Prostate gland (tissue), 2 donors: ENCODE results near the gene SLC17A9. TPM values are rescaled to one million over a fixed set of nuclear protein-coding genes. Genes with fewer than 3 reads are reported as not detected.

Experiments used
- DNase-seq: peaks from one replicate; pipeline ENCODE4 v3.0.0-alpha.2; 2019; ENCODE audit warnings: low spot score
- H3K27ac ChIP-seq, 2 donors: fragments of 200-600 bp; sonication (generic); 2 replicates each; pipeline ENCODE4 v1.5.1; 2017 to 2019
- H3K27me3 ChIP-seq: fragments of 200-600 bp; sonication (generic); replicated peaks from 2 replicates; pipeline ENCODE4 v1.5.1; 2019; ENCODE audit not compliant: insufficient read depth
- H3K36me3 ChIP-seq, 2 donors: fragments of 200-600 bp; sonication (generic); 1 replicate in 1 of 2; 2 replicates in 1 of 2; pipeline versions ENCODE4 v1.5.1 to v1.8.1; 2017 to 2019
- H3K4me1 ChIP-seq: fragments of 200-600 bp; sonication (generic); replicated peaks from 2 replicates; pipeline ENCODE4 v1.5.1; 2019
- H3K4me3 ChIP-seq, 2 donors: fragments of 200-600 bp; sonication (generic); 2 replicates each; pipeline ENCODE4 v1.5.1; 2017 to 2019
- H3K9me3 ChIP-seq: fragments of 200-600 bp; sonication (generic); 2 replicates; pipeline ENCODE4 v1.5.1; 2017
- CTCF ChIP-seq, 4 experiments: fragments of 200-600 bp in 2 of 4; fragments of 450-650 bp in 2 of 4; sonication (generic) in 2 of 4; IDR thresholded peaks; 1 replicate in 3 of 4; 2 replicates in 1 of 4; pipeline ENCODE4 v1.5.1; 2016 to 2019; ENCODE audit warnings: antibody characterized with exemption in 4 of 4, mild to moderate bottlenecking in 2 of 4, moderate library complexity in 2 of 4
- POLR2A ChIP-seq: fragments of 450-650 bp; IDR thresholded peaks from one replicate; pipeline ENCODE4 v1.6.1; 2016; ENCODE audit warnings: antibody characterized with exemption, mild to moderate bottlenecking
- POLR2AphosphoS5 ChIP-seq: sonication (generic); formaldehyde crosslinking; IDR thresholded peaks from one replicate; pipeline ENCODE4 v1.6.1; 2017; ENCODE audit warnings: antibody characterized with exemption
- WGBS: methylation state at CpG from one replicate; pipeline ENCODE4 v1.1.5; 2018; 5-methylcytosine and 5-hydroxymethylcytosine counted together
- intact Hi-C: fragments of 100-400 bp; cut with DNase I; formaldehyde crosslinking; loops from one replicate; pipeline ENCODE4 v1.14.2; 2022
- total RNA-seq, 2 donors: library from RNA; depleted of rRNA; stranded (reverse); fragments of >200 nt; gene quantifications; one replicate each; pipeline ENCODE4 v1.1.0, GENCODE V29; 2016

SLC17A9 gene
- total RNA-seq, 2 donors from 2014 or later = 0.41 to 3.5 TPM

GRCh38 chr20:63015147-63015661, 62.7 kb downstream of the SLC17A9 start:
- no peaks in the 10 kb centered on the region for H3K4me1 ChIP-seq
- TF ChIP-seq POLR2A = no peak
- TF ChIP-seq CTCF (IDR thresholded peaks at IDR 0.05) = no peak
- no peak for TF ChIP-seq POLR2AphosphoS5
- no peak overlapping the region for H3K27ac ChIP-seq
- no peaks in the 10 kb centered on the region for H3K9me3 ChIP-seq
- DNase-seq = no peak
- intact Hi-C loops = loop anchor here (10.0 kb wide), 1 partner anchor 340 kb away; no protein-coding TSS in a partner anchor
- WGBS = 42% methylated on average over 10 of the region's 15 CpGs
- H3K4me3 ChIP-seq = no peak overlapping the region
- H3K27me3 ChIP-seq = peaks cover 40% of the 10 kb centered on the region
- H3K36me3 ChIP-seq = no peaks in the 10 kb centered on the region

- intact Hi-C loops = loop anchor here (10.0 kb wide), 1 partner anchor 341 kb away; no protein-coding TSS in a partner anchor
- Histone ChIP-seq H3K27me3 (peaks cover 37% of the 10 kb centered on the region), H3K4me1 (no peaks in the 10 kb centered on the region)
These were observed 63.3 kb downstream of the SLC17A9 start for GRCh38 chr20:63015662-63016361.

GRCh38 chr20:63016514-63017075, 64.1 kb downstream of the SLC17A9 start:
- Histone ChIP-seq H3K4me1 (no peaks in the 10 kb centered on the region), H3K27me3 (peaks cover 35% of the 10 kb centered on the region), H3K9me3 (no peaks in the 10 kb centered on the region), H3K36me3 (no peaks in the 10 kb centered on the region), H3K4me3 (no peak overlapping the region), H3K27ac (no peak overlapping the region)
- TF ChIP-seq POLR2AphosphoS5 (no peak), CTCF (IDR thresholded peaks at IDR 0.05) (no peak), POLR2A (no peak)
- DNase-seq = no peak
- 90% methylated on average over 14 of the region's 14 CpGs for WGBS
- intact Hi-C loops = loop anchor here (10.0 kb wide), 1 partner anchor 342 kb away; no protein-coding TSS in a partner anchor

More at GRCh38 chr20:63015662-63016361, 63.3 kb downstream of the SLC17A9 start:
- Histone ChIP-seq H3K9me3 (no peaks in the 10 kb centered on the region), H3K27ac (no peak overlapping the region), H3K36me3 (no peaks in the 10 kb centered on the region), H3K4me3 (no peak overlapping the region)
- DNase-seq = no peak
- 71% methylated on average over 20 of the region's 22 CpGs for WGBS
- TF ChIP-seq POLR2AphosphoS5 = no peak
- no peak for TF ChIP-seq POLR2A
- TF ChIP-seq CTCF (IDR thresholded peaks at IDR 0.05) = no peak

GRCh38 chr20:63017076-63017825, 64.7 kb downstream of the SLC17A9 start:
- Histone ChIP-seq H3K9me3 (no peaks in the 10 kb centered on the region), H3K4me3 (no peak overlapping the region), H3K27ac (no peak overlapping the region), H3K27me3 (peaks cover 37% of the 10 kb centered on the region), H3K36me3 (no peaks in the 10 kb centered on the region), H3K4me1 (no peaks in the 10 kb centered on the region)
- no peak for DNase-seq
- TF ChIP-seq POLR2A (no peak), POLR2AphosphoS5 (no peak)
- intact Hi-C loops = loop anchor here (10.0 kb wide), 1 partner anchor 342 kb away; no protein-coding TSS in a partner anchor
- 77% methylated on average over 20 of the region's 22 CpGs for WGBS
